ENCODE data around the gene ZBP1. TPM values are rescaled to one million over a fixed set of nuclear protein-coding genes. Genes with fewer than 3 reads are reported as not detected.

ZBP1 gene
- total RNA-seq, 1 experiment from 2014 or later, result not detected

GRCh38 chr20:57598491-57598890, 21.7 kb downstream of the ZBP1 start:
- POLR2A ChIA-PET, result no interaction called here
- Mint-ChIP-seq H3K4me1 (ENCODE audit: low read depth, unreplicated experiment) (no peaks in the 10 kb centered on the region), H3K36me3 (ENCODE audit: insufficient read depth, unreplicated experiment) (no peaks in the 10 kb centered on the region), H3K4me3 (ENCODE audit: unreplicated experiment) (no peak overlapping the region), H3K27ac (ENCODE audit: unreplicated experiment) (no peak overlapping the region), H3K9me3 (ENCODE audit: unreplicated experiment) (no peaks in the 10 kb centered on the region), H3K27me3 (ENCODE audit: insufficient read depth, unreplicated experiment) (peaks cover 12% of the 10 kb centered on the region)
- TF ChIP-seq CTCF (IDR thresholded peaks at IDR 0.05; ENCODE audit: insufficient read depth in 1 of 2, low read depth in 1 of 2, low read length in 1 of 2, severe bottlenecking in 1 of 2, unreplicated experiment in 1 of 2), result no peak
- peaks cover 7% of the 10 kb centered on the region; the same call in 1 of the 2 replicates for H3K4me1 ChIP-seq
- intact Hi-C loops (cut with micrococcal nuclease; ENCODE audit: unreplicated experiment), result loop anchor here (10.0 kb wide), 1 partner anchor 214 kb away; no protein-coding TSS in a partner anchor
- no TSS peak for BruUV-seq (replicated peaks)
- H3K36me3 ChIP-seq (ENCODE audit: control insufficient read depth, insufficient read depth, low read length), result no peaks in the 10 kb centered on the region
- no peak for DNase-seq
- no peak overlapping the region for H3K4me3 ChIP-seq (ENCODE audit: low read depth, low read length)
- no peaks in the 10 kb centered on the region; the same call in 1 of the 2 replicates for H3K9me3 ChIP-seq
- CTCF ChIA-PET, result interaction anchor here (0.6 to 1.9 kb wide), 2 partner anchors 611 to 846 kb away, joined by 5 to 10 read pairs; no protein-coding TSS in a partner anchor
- H3K27me3 ChIP-seq (replicated peaks; ENCODE audit: control insufficient read depth, insufficient read depth, low read length), result no peaks in the 10 kb centered on the region

GRCh38 chr20:57598060-57598459, 22.2 kb downstream of the ZBP1 start:
- intact Hi-C loops (cut with micrococcal nuclease; ENCODE audit: unreplicated experiment), result loop anchor here (10.0 kb wide), 1 partner anchor 213 kb away; no protein-coding TSS in a partner anchor
- TF ChIP-seq CTCF (IDR thresholded peaks at IDR 0.05; ENCODE audit: insufficient read depth in 1 of 2, low read depth in 1 of 2, low read length in 1 of 2, severe bottlenecking in 1 of 2, unreplicated experiment in 1 of 2), result no peak
- no peaks in the 10 kb centered on the region for H3K27me3 ChIP-seq (replicated peaks; ENCODE audit: control insufficient read depth, insufficient read depth, low read length)
- no peak overlapping the region for H3K4me3 ChIP-seq (ENCODE audit: low read depth, low read length)
- Mint-ChIP-seq H3K4me1 (ENCODE audit: low read depth, unreplicated experiment) (no peaks in the 10 kb centered on the region), H3K27ac (ENCODE audit: unreplicated experiment) (no peak overlapping the region), H3K27me3 (ENCODE audit: insufficient read depth, unreplicated experiment) (peaks cover 10% of the 10 kb centered on the region), H3K9me3 (ENCODE audit: unreplicated experiment) (no peaks in the 10 kb centered on the region), H3K4me3 (ENCODE audit: unreplicated experiment) (no peak overlapping the region), H3K36me3 (ENCODE audit: insufficient read depth, unreplicated experiment) (no peaks in the 10 kb centered on the region)
- no peaks in the 10 kb centered on the region; the same call in 1 of the 2 replicates for H3K9me3 ChIP-seq
- DNase-seq, result no peak
- ChIA-PET POLR2A (no interaction called here), CTCF (interaction anchor here (0.6 to 1.9 kb wide), 2 partner anchors 611 to 846 kb away, joined by 5 to 10 read pairs; no protein-coding TSS in a partner anchor)
- no peaks in the 10 kb centered on the region for H3K36me3 ChIP-seq (ENCODE audit: control insufficient read depth, insufficient read depth, low read length)
- BruUV-seq (replicated peaks), result no TSS peak
- peaks cover 7% of the 10 kb centered on the region; the same call in 1 of the 2 replicates for H3K4me1 ChIP-seq

- H3K9me3 Mint-ChIP-seq (ENCODE audit: unreplicated experiment), result no peaks in the 10 kb centered on the region
- intact Hi-C loops (cut with micrococcal nuclease; ENCODE audit: unreplicated experiment), result loop anchor here (1.0 to 10.0 kb wide), 4 partner anchors 57 to 612 kb away; no protein-coding TSS in a partner anchor
- H3K36me3 Mint-ChIP-seq (ENCODE audit: insufficient read depth, unreplicated experiment), result no peaks in the 10 kb centered on the region
- H3K4me3 Mint-ChIP-seq (ENCODE audit: unreplicated experiment), result no peak overlapping the region
- POLR2A ChIA-PET, result no interaction called here
- Histone ChIP-seq H3K27me3 (replicated peaks; ENCODE audit: control insufficient read depth, insufficient read depth, low read length) (no peaks in the 10 kb centered on the region), H3K9me3 (no peaks in the 10 kb centered on the region), H3K36me3 (ENCODE audit: control insufficient read depth, insufficient read depth, low read length) (no peaks in the 10 kb centered on the region), H3K4me3 (ENCODE audit: low read depth, low read length) (no peak overlapping the region), H3K4me1 (peaks cover 7% of the 10 kb centered on the region; the same call in 1 of the 2 replicates)
- DNase-seq, result peak; percentile 73 to 91
- no peaks in the 10 kb centered on the region for H3K4me1 Mint-ChIP-seq (ENCODE audit: low read depth, unreplicated experiment)
- H3K27me3 Mint-ChIP-seq (ENCODE audit: insufficient read depth, unreplicated experiment), result peaks cover 8% of the 10 kb centered on the region
- CTCF ChIA-PET, result interaction anchor here (1.0 to 3.3 kb wide), 7 partner anchors 11 to 613 kb away, joined by 3 to 14 read pairs (median 10); no protein-coding TSS in a partner anchor
- TF ChIP-seq CTCF (IDR thresholded peaks at IDR 0.05; ENCODE audit: insufficient read depth in 1 of 2, low read depth in 1 of 2, low read length in 1 of 2, severe bottlenecking in 1 of 2, unreplicated experiment in 1 of 2), result peak; percentile 99 to 100
- no peak overlapping the region for H3K27ac Mint-ChIP-seq (ENCODE audit: unreplicated experiment)
- no TSS peak for BruUV-seq (replicated peaks)
These were observed 23.0 kb downstream of the ZBP1 start for GRCh38 chr20:57596998-57597939.
